Measurements from ENCODE around the gene CAND2.

CAND2 gene

GRCh38 chr3:12839156-12839946, 42.9 kb downstream of the CAND2 start:
- no peak for TF ChIP-seq ZFX (IDR thresholded peaks at IDR 0.05)
- no peak for TF ChIP-seq CTCF (conservative IDR thresholded peaks at IDR 0.05)
- H3K27ac ChIP-seq = peak overlapping the region; percentile 100

- peak overlapping the region; percentile 100 for H3K27ac ChIP-seq
Observed at GRCh38 chr3:12840148-12840547, 43.7 kb downstream of the CAND2 start.

GRCh38 chr3:12840591-12841148, 44.2 kb downstream of the CAND2 start:
- no peak for TF ChIP-seq CTCF (conservative IDR thresholded peaks at IDR 0.05)
- TF ChIP-seq ZFX (IDR thresholded peaks at IDR 0.05) = no peak
- peak overlapping the region; percentile 100 for H3K27ac ChIP-seq

GRCh38 chr3:12841149-12841969, 44.9 kb downstream of the CAND2 start, which contains the start of gene RPL32:
RPL32 (minus strand) TSS chr3:12841565; CDS start chr3:12840237, 1,328 bp downstream.
- TF ChIP-seq CTCF (conservative IDR thresholded peaks at IDR 0.05) (peak; percentile 89), ZFX (IDR thresholded peaks at IDR 0.05) (0 out of 2 replicates have a peak, but pooled peaks have one; percentile 15)
- peak within 1 kb of the TSS; percentile 100 for H3K27ac ChIP-seq

GRCh38 chr3:12841970-12842328, 45.5 kb downstream of the CAND2 start:
- peak overlapping the region; percentile 100; the same call in 1 of the 2 replicates for H3K27ac ChIP-seq

GRCh38 chr3:12842469-12842868, 46.0 kb downstream of the CAND2 start:
- no peak for TF ChIP-seq ZFX (IDR thresholded peaks at IDR 0.05)
- TF ChIP-seq CTCF (conservative IDR thresholded peaks at IDR 0.05) = no peak
- no peak overlapping the region for H3K27ac ChIP-seq

More at GRCh38 chr3:12841970-12842328, 45.5 kb downstream of the CAND2 start:
- peak; percentile 67 for TF ChIP-seq CTCF (conservative IDR thresholded peaks at IDR 0.05)
- TF ChIP-seq ZFX (IDR thresholded peaks at IDR 0.05) = no peak

- TF ChIP-seq ZFX (IDR thresholded peaks at IDR 0.05) (no peak), CTCF (conservative IDR thresholded peaks at IDR 0.05) (no peak)
- no peak overlapping the region for H3K27ac ChIP-seq
Observed at GRCh38 chr3:12845811-12846210, 49.3 kb downstream of the CAND2 start.

Data from C4-2B (cell line).